Hepatocyte (in vitro differentiated cells): Measurements from ENCODE around the gene RNF121. TPM values are rescaled to one million over a fixed set of nuclear protein-coding genes. Genes with fewer than 3 reads are reported as not detected.
"Not testable (repeated sequence)": the region's sequence is repeated elsewhere in the genome, so short reads cannot be mapped to it uniquely, and the experiment has no call there.

Source experiments
- DNase-seq: peaks from one replicate; pipeline ENCODE4 v3.0.0-alpha.2; 2016; ENCODE audit warnings: low spot score
- H2AFZ ChIP-seq: fragments of 200-600 bp; sonication (generic); 2 replicates; pipeline ENCODE4 v1.6.0; 2016; ENCODE audit warnings: antibody characterized with exemption, mild to moderate bottlenecking
- H3K27ac ChIP-seq: fragments of 200-600 bp; sonication (generic); 2 replicates; pipeline ENCODE4 v1.5.1; 2016; ENCODE audit warnings: mild to moderate bottlenecking
- H3K27me3 ChIP-seq: fragments of 200-600 bp; sonication (generic); 2 replicates; pipeline ENCODE4 v1.6.1; 2016
- H3K36me3 ChIP-seq: fragments of 200-600 bp; sonication (generic); replicated peaks from 2 replicates; pipeline ENCODE4 v1.5.1; 2016; ENCODE audit warnings: low read depth; ENCODE audit not compliant: insufficient read depth
- H3K4me1 ChIP-seq: fragments of 200-600 bp; sonication (generic); 2 replicates; pipeline ENCODE4 v1.5.1; 2016; ENCODE audit warnings: mild to moderate bottlenecking, moderate library complexity; ENCODE audit not compliant: insufficient read depth
- H3K4me2 ChIP-seq: fragments of 200-600 bp; sonication (generic); 2 replicates; pipeline ENCODE4 v1.6.0; 2016
- H3K4me3 ChIP-seq: fragments of 200-600 bp; sonication (generic); 2 replicates; pipeline ENCODE4 v1.5.1; 2016; ENCODE audit warnings: mild to moderate bottlenecking
- H3K79me2 ChIP-seq: fragments of 200-600 bp; sonication (generic); 2 replicates; pipeline ENCODE4 v1.6.0; 2017; ENCODE audit warnings: mild to moderate bottlenecking
- H3K9me2 ChIP-seq: fragments of 200-600 bp; sonication (generic); replicated peaks from 2 replicates; pipeline ENCODE4 v1.6.0; 2017; ENCODE audit warnings: mild to moderate bottlenecking; ENCODE audit not compliant: insufficient read depth
- H3K9me3 ChIP-seq: fragments of 200-600 bp; sonication (generic); 2 replicates; pipeline ENCODE4 v1.5.1; 2016; ENCODE audit warnings: low read depth, mild to moderate bottlenecking
- H4K20me1 ChIP-seq: fragments of 200-600 bp; sonication (generic); 2 replicates; pipeline ENCODE4 v1.6.0; 2016; ENCODE audit warnings: mild to moderate bottlenecking; ENCODE audit not compliant: insufficient read depth, poor library complexity, severe bottlenecking
- EZH2 ChIP-seq: fragments of 200-600 bp; sonication (generic); IDR thresholded peaks from 2 replicates; pipeline ENCODE4 v1.6.1; 2016; ENCODE audit warnings: antibody characterized with exemption, mild to moderate bottlenecking, borderline replicate concordance
- EZH2phosphoT487 ChIP-seq: fragments of 200-600 bp; sonication (generic); IDR thresholded peaks from one replicate; pipeline ENCODE4 v1.6.1; 2018; ENCODE audit warnings: antibody characterized with exemption, mild to moderate bottlenecking, low read depth, moderate library complexity; ENCODE audit not compliant: unreplicated experiment, severe bottlenecking
- WGBS: methylation state at CpG from one replicate; pipeline ENCODE4 v1.1.6; 2016; ENCODE audit warnings: low lambda C conversion rate; ENCODE audit errors: missing lambda C conversion rate; 5-methylcytosine and 5-hydroxymethylcytosine counted together
- polyA plus RNA-seq: library from polyadenylated mRNA; unstranded; fragments of >200 nt; fragmentation: Nextera tagmentation; extraction: Ambion mirVana; gene quantifications from 2 replicates; pipeline ENCODE4 v1.2.1, GENCODE V29; 2016
- total RNA-seq: library from RNA; depleted of rRNA; stranded (reverse); fragments of >200 nt; gene quantifications from 2 replicates; pipeline ENCODE4 v1.2.3, GENCODE V29; 2014
- TF ChIP-seq, protein P1 (sequence below): fragments of 200-600 bp; sonication (generic); IDR thresholded peaks from 2 replicates; pipeline ENCODE4 v1.5.1; 2016; ENCODE audit warnings: antibody characterized with exemption, mild to moderate bottlenecking; ENCODE audit not compliant: poor library complexity

Gene RNF121
- 26.4 and 26.5 TPM in 2 replicates for total RNA-seq
- polyA plus RNA-seq = 29.4 and 38.1 TPM in 2 replicates

DNA sequence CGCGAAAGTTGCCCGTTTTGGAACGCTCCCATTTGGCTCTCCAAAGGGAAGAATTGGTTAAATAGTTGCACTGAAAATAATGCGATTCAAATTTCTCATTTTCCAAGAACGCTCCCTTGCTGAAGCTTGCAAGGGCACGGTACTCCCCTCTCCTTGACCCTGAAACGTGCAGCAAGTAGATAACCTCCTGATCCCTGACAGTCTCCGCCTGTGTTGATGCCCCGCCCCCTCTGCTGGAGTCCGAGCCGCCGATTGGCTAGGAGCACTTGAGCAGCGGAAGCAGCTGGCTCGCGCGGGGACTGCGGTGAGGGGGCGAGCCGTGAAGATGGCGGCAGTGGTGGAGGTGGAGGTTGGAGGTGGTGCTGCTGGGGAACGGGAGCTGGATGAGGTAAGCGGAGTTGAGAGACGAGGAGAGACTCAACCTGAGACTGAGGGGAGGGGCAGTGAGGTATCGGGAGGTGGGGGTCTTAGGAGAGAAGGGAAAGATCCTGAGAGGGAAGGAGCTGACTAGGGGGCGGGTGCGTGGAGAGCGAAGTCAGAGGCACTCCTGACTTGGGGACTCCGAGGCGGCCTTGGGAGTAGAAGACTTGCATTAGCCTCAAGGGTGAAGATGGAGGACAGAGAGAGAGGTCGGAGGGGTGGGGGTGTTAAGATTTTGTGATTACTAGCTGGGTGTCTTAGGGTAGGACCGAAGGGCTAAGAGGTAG, at the start of gene RNF121:
TSS of gene RNF121 (plus strand) at position 310 of the 707 bp plus-strand sequence. CDS start at position 326, 16 bp downstream.
- peak within 1 kb of the TSS; percentile 78 for H2AFZ ChIP-seq
- H3K79me2 ChIP-seq = peaks cover 64% of the 10 kb centered on the region
- H3K9me2 ChIP-seq = no peaks in the 10 kb centered on the region
- H3K9me3 ChIP-seq = no peaks in the 10 kb centered on the region
- peak within 1 kb of the TSS; percentile 90 for H3K27ac ChIP-seq
- WGBS = 2% methylated on average over 31 of the region's 32 CpGs
- H4K20me1 ChIP-seq = peaks cover 8% of the 10 kb centered on the region
- TF ChIP-seq, protein P1, sequence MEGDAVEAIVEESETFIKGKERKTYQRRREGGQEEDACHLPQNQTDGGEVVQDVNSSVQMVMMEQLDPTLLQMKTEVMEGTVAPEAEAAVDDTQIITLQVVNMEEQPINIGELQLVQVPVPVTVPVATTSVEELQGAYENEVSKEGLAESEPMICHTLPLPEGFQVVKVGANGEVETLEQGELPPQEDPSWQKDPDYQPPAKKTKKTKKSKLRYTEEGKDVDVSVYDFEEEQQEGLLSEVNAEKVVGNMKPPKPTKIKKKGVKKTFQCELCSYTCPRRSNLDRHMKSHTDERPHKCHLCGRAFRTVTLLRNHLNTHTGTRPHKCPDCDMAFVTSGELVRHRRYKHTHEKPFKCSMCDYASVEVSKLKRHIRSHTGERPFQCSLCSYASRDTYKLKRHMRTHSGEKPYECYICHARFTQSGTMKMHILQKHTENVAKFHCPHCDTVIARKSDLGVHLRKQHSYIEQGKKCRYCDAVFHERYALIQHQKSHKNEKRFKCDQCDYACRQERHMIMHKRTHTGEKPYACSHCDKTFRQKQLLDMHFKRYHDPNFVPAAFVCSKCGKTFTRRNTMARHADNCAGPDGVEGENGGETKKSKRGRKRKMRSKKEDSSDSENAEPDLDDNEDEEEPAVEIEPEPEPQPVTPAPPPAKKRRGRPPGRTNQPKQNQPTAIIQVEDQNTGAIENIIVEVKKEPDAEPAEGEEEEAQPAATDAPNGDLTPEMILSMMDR = no peak
- TF ChIP-seq EZH2 (no peak), EZH2phosphoT487 (no peak)
- H3K27me3 ChIP-seq = no peaks in the 10 kb centered on the region
- H3K4me1 ChIP-seq = peaks cover 9% of the 10 kb centered on the region
- H3K36me3 ChIP-seq = no peaks in the 10 kb centered on the region
- peak; percentile 98 for DNase-seq
- peak within 1 kb of the TSS; percentile 94 for H3K4me2 ChIP-seq
- H3K4me3 ChIP-seq = peak within 1 kb of the TSS; percentile 70

DNA sequence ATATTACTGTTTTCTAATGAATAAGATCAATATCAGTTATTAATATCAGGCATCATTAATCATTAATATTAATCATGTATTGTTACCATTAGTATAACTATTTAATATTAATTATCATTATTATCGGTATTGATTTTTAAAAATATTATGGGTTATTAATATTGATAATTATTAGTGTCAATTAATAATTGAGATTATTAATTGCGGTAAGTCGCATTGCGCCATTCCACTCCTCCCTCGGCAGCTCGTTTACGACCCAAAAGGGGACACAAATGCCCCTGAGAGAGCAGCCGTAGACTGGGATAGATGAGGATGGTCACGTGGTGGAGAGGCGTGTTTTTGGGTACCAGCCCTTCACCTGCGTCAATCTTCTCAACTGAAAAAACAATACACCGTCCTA, 43.0 kb upstream of the RNF121 start:
- not testable (repeated sequence) for H2AFZ ChIP-seq, H3K27me3 ChIP-seq

GRCh38 chr11:71888335-71889010, 40.4 kb upstream of the RNF121 start:
- not testable (repeated sequence) for H3K27me3 ChIP-seq, H3K79me2 ChIP-seq, H4K20me1 ChIP-seq, H3K4me1 ChIP-seq, H3K4me2 ChIP-seq, H3K9me3 ChIP-seq, H3K36me3 ChIP-seq, H2AFZ ChIP-seq, H3K9me2 ChIP-seq, H3K4me3 ChIP-seq
- WGBS = 77% methylated on average over 14 of the region's 14 CpGs
- peak overlapping the region; percentile 74 for H3K27ac ChIP-seq
- DNase-seq = peak; percentile 42

More for the DNA sequence above, 43.0 kb upstream of the RNF121 start:
- DNase-seq, H3K9me3 ChIP-seq, H3K36me3 ChIP-seq, H3K4me2 ChIP-seq, H3K79me2 ChIP-seq, H3K9me2 ChIP-seq, H3K4me3 ChIP-seq, H3K27ac ChIP-seq, H3K4me1 ChIP-seq, H4K20me1 ChIP-seq: not testable (repeated sequence)
- WGBS = 98% methylated on average over 12 of the region's 12 CpGs

DNA sequence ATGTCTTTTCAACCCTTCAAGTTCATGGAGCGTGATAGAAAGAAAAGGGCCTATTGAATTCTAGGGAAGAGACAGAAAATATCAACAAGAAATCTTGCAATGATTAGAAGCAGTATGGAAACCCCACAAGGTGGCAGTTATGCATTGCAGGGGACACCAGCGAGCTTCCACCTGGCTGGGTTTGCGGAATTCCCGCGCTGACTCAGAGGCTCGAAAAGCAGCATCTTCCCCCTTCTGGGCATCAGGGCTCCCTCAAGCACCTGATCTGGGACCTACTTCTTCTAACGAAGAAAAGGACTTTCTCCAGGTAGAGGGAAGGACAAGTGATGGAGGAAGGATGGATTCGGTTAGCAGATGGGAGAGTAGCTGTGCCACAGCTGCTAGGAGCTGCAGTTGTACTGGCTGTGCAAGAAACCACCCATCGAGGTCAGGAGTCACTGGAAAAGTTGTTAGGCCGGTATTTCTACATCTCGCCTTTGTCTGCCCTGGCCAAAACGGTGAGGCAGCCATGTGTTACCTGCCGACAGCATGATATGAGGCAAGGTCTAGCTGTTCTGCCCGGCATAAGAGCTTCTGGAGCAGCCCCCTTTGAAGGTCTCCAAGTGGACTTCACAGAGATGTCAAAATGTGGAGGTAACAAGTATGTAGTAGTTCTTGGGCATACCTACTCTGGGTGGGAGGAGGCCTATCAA, 39.5 kb upstream of the RNF121 start:
- H2AFZ ChIP-seq, H3K9me3 ChIP-seq, DNase-seq, H3K4me2 ChIP-seq, H3K4me3 ChIP-seq, H3K27me3 ChIP-seq, H3K4me1 ChIP-seq, H3K27ac ChIP-seq, H3K36me3 ChIP-seq, H4K20me1 ChIP-seq, H3K79me2 ChIP-seq, H3K9me2 ChIP-seq: not testable (repeated sequence)
- 85% methylated on average over 14 of the region's 14 CpGs for WGBS

GRCh38 chr11:71895961-71896360, 32.9 kb upstream of the RNF121 start:
- H3K9me3 ChIP-seq = no peaks in the 10 kb centered on the region
- H3K27me3 ChIP-seq = no peaks in the 10 kb centered on the region
- no peak overlapping the region for H3K27ac ChIP-seq
- TF ChIP-seq EZH2phosphoT487 = no peak
- TF ChIP-seq, protein P1 = no peak
- no peak for TF ChIP-seq EZH2
- H2AFZ ChIP-seq = no peak overlapping the region
- WGBS = 96% methylated on average over 12 of the region's 12 CpGs
- no peak overlapping the region for H3K4me3 ChIP-seq
- H3K4me2 ChIP-seq = no peak overlapping the region
- no peaks in the 10 kb centered on the region for H4K20me1 ChIP-seq
- no peaks in the 10 kb centered on the region for H3K9me2 ChIP-seq
- no peak for DNase-seq
- no peaks in the 10 kb centered on the region for H3K36me3 ChIP-seq
- H3K4me1 ChIP-seq = no peaks in the 10 kb centered on the region
- no peaks in the 10 kb centered on the region for H3K79me2 ChIP-seq

DNA sequence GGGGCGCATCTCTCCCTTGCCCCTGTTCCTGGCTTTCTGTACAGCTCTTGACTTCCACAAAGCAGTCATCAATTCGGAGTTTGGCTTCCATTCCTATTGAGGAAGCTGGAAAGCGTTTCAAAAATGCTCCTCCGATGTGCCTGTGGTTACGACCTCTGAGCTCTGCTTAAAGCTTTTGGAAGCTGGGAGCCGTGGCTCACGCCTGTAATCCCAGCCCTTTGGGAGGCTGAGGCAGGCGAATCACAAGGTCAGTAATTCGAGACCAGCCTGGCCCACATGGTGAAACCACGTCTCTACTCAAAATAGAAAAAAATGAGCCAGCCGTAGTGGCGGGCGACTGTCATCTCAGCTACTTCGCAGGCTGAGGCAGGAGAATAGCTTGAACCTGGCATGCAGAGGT, 27.7 kb upstream of the RNF121 start:
- not testable (repeated sequence) for H4K20me1 ChIP-seq, H3K4me2 ChIP-seq, H3K27ac ChIP-seq

More for the DNA sequence above, 27.7 kb upstream of the RNF121 start:
- WGBS = 66% methylated on average over 14 of the region's 14 CpGs
- H3K79me2 ChIP-seq, H3K27me3 ChIP-seq, H3K9me3 ChIP-seq, DNase-seq, H3K9me2 ChIP-seq, H2AFZ ChIP-seq, H3K36me3 ChIP-seq, H3K4me3 ChIP-seq, H3K4me1 ChIP-seq: not testable (repeated sequence)
